ENCODE measurements around the gene ALDH4A1.
A peak's percentile ranks its signal among the peaks of the same experiment; 100 is the strongest.

The ALDH4A1 gene

DNA sequence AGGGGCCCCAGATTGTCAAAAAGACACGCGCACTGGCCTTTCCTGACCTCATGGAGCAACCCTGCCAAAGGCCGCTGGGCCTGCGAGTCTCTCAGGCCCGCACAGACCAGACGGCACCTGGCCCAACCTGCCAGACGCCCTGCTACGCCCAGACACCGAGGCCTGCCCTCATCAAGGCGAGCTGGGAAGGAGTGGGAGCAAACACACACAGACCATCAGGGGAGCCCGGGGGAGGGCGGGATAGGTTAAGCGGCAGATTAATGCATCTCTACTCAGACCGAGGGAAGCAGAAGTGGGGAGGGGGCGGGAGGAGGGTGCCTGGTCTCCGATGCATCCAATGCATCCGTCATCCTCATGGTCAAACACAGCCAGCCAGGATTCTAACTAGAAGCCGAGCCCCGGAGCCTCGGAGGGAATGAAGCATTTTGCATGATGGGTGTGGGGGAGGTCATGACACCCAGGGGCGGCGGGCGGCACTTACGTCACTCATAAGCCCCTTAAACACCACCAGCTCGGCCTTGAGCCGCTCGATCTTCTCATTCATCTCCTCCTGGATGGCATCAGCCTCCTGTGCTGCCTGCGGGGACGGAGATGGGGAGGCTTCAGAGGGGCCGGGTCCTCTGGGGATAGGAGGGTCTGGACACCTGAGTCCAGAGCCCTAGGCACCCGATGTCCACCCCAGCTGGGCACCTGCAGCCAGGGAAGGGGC lies 17.0 kb upstream of the ALDH4A1 start:
- in situ Hi-C loops (cut with HindIII; ENCODE audit: low sequenced_read_pairs): no loop called here
- TF ChIP-seq, protein P1, sequence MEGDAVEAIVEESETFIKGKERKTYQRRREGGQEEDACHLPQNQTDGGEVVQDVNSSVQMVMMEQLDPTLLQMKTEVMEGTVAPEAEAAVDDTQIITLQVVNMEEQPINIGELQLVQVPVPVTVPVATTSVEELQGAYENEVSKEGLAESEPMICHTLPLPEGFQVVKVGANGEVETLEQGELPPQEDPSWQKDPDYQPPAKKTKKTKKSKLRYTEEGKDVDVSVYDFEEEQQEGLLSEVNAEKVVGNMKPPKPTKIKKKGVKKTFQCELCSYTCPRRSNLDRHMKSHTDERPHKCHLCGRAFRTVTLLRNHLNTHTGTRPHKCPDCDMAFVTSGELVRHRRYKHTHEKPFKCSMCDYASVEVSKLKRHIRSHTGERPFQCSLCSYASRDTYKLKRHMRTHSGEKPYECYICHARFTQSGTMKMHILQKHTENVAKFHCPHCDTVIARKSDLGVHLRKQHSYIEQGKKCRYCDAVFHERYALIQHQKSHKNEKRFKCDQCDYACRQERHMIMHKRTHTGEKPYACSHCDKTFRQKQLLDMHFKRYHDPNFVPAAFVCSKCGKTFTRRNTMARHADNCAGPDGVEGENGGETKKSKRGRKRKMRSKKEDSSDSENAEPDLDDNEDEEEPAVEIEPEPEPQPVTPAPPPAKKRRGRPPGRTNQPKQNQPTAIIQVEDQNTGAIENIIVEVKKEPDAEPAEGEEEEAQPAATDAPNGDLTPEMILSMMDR (IDR thresholded peaks at IDR 0.05; ENCODE audit: low read depth, low read length, missing control alignments): no peak
- no peak for DNase-seq (ENCODE audit: low read depth)
- no peak overlapping the region for H3K4me3 ChIP-seq (ENCODE audit: low read depth, low read length)

DNA sequence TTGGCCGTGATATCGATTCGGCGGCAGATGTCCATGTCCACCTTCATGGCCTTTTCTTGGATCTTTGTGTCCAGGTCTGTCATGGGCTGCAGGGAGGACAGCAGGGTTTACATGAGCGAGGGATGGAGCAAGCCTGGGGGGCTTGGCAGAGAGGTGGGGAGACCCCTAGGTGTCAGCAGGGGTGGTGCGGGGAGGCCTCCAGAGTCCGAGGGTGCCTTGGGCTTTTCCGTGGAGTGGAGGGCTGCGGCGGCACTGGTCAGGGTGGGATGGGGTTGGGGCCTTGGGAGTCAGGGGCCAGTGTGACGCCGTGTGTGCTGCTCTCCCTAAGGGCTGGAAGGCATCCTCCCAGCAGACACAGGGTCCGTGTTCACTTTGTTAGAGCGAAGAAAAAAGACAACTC lies 16.1 kb upstream of the ALDH4A1 start:
- in situ Hi-C loops (cut with HindIII; ENCODE audit: low sequenced_read_pairs): no loop called here
- TF ChIP-seq, protein P1 (IDR thresholded peaks at IDR 0.05; ENCODE audit: low read depth, low read length, missing control alignments): no peak
- no peak for DNase-seq (ENCODE audit: low read depth)
- no peak overlapping the region for H3K4me3 ChIP-seq (ENCODE audit: low read depth, low read length)

DNA sequence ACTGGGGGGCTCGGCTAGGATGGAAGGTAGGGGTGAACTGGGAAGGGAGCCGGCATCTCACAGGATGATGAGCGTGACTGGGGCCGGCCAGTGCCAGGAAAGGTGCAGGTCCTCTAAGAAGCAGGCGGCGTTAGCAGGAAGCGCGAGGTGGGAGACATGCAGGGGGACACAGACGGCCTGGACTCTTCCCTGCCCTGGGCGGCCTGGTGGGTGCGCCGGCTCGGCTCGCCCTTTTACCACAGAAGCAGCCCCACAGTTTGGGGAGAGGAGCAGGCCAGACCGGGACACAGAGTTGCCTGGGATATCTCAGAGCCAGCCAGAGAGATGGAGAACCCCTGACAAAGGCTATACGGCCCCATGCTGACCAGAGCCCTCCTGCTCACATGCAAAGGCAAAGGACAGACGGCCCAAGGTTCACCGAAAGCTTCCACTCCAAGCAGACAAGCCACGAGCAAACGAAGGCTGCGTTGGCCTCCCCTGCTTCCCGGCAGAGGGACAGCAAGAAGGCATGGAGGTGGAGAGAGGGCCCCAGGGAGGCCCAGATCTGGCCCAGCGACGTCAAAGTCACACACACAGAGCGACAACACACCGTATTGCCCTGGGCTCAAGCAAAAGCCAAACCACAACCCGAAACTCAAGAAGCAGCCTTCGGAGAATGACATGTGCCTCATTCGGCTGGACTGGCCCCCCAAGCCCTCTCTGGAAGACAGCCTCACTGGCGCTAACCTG lies 14.9 kb upstream of the ALDH4A1 start:
- in situ Hi-C loops (cut with HindIII; ENCODE audit: low sequenced_read_pairs): no loop called here
- TF ChIP-seq, protein P1 (IDR thresholded peaks at IDR 0.05; ENCODE audit: low read depth, low read length, missing control alignments): no peak
- H3K4me3 ChIP-seq (ENCODE audit: low read depth, low read length): no peak overlapping the region
- no peak for DNase-seq (ENCODE audit: low read depth)

DNA sequence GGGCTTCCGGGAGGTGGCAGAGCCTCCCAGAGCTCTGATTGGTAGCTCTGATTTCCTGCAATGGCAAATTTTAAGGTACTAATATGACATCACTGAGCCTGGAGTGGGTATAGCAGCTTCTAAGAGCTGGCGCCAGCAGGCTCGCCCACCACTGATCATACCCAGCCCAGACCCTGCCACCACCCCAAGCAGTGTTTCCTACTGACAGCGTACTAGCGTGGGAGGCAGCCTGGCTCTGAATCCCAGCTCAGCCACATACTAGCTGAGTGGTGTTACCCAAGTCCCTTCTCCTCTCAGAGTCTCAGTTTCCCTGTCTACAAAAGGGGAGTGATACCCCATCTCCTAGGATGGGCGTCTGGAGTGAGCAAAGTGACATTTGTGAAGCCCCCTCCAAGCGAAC lies 13.0 kb upstream of the ALDH4A1 start:
- no peak overlapping the region for H3K4me3 ChIP-seq (ENCODE audit: low read depth, low read length)
- TF ChIP-seq, protein P1 (IDR thresholded peaks at IDR 0.05; ENCODE audit: low read depth, low read length, missing control alignments): no peak
- in situ Hi-C loops (cut with HindIII; ENCODE audit: low sequenced_read_pairs): no loop called here
- no peak for DNase-seq (ENCODE audit: low read depth)

DNA sequence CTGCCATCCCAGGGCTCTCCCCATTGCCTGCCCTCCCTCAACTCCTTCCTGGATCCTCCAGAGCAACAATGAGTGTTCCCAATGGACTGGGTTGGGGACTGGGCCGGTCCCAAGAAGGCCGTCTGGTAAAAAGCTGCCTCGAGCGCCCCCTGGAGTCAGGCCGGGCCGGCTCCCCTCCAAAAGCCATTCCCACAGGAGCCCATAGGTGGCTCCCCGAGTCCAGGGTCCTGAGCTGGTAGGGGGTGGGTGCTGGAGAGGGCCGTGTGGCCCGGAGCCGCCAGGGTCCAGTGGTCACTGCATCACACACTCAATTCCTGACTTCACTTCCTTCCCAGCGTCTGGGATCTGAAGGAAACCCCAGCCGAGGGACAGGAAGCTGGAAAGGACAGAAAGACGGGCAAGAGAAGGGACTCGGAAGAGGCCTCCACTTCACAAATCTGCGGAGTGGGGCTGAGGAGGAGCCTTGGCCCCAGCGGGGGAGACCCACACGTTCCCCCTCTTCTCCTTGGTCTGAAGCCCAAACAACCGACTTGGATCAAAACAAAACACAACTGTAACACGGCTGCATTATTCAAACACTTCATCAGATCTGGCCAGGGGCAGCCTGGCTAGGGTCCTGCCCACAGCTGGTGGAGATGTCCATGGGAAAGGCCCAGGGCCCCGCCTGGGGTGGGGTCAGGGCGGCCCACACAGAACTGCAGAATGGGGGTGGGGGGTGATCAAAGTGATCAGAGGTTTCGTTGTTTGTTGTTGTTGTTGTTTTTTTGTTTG lies 10.9 kb upstream of the ALDH4A1 start:
- TF ChIP-seq, protein P1 (IDR thresholded peaks at IDR 0.05; ENCODE audit: low read depth, low read length, missing control alignments): peak; percentile 100
- DNase-seq (ENCODE audit: low read depth): peak; percentile 51
- in situ Hi-C loops (cut with HindIII; ENCODE audit: low sequenced_read_pairs): no loop called here
- no peak overlapping the region for H3K4me3 ChIP-seq (ENCODE audit: low read depth, low read length)

DNA sequence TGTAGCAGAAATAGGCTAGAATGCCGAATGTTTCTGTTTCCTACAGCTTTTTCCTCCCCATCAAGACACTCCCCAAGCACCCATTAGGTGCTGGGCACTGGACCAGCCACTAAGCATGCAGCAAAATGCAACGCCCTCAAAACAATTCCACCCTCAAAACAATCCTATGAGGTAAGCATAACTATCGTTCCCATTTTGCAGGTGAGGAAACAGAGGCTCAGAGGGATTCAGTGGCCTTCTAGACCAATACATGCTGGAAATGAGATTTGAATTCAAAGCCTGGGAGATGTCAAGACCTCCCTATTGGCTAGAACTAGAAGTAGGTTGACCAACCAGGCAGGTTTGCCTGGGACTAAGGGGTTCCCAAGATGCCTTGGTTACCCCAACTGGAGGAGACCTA lies 10.2 kb upstream of the ALDH4A1 start:
- in situ Hi-C loops (cut with HindIII; ENCODE audit: low sequenced_read_pairs): no loop called here
- no peak overlapping the region for H3K4me3 ChIP-seq (ENCODE audit: low read depth, low read length)
- DNase-seq (ENCODE audit: low read depth): no peak
- TF ChIP-seq, protein P1 (IDR thresholded peaks at IDR 0.05; ENCODE audit: low read depth, low read length, missing control alignments): no peak

All from astrocyte of the cerebellum (primary cell).